ENCODE results near the gene RALY.

The RALY gene

DNA sequence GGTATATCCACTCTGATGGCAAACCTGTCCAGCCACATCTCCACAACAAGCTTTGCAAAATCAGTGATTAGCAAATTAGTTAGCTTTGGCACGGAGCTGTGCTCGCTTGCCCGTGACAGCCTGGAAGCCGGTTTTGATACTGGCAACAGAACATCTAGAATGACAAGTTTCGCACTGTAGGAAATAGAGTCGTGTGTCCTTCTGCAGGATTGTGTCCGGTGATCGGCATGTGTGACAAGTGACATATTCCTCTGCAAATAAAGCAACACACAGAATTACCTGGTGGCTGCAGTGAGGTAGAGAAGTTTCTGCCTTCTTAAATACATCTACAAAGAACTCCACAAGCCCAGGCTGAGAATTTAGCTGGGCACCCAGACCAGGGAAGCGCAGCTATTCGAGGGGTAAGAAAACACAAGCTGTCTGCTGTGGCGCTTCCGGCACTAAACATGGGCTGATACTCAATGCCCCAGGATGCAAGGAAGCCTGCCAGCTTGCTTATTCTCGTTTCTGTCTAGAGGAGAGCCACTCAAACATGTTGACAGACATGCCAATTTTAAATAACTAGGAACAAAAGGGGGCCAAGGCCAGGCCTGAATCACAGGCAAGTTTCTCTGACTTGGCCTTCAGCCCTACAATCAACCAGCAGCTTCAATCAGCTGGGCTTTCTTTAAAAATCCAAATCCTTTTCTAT lies 96.1 kb downstream of the RALY start:
- no peak overlapping the region for H3K4me2 ChIP-seq (ENCODE audit: low read length)
- no peak overlapping the region for H3K4me3 ChIP-seq (ENCODE audit: low read depth, low read length)
- H3K36me3 ChIP-seq (ENCODE audit: control insufficient read depth, insufficient read depth, low read length) = no peaks in the 10 kb centered on the region
- no peaks in the 10 kb centered on the region for H3K27me3 ChIP-seq (ENCODE audit: control insufficient read depth, insufficient read depth, low read length)
- H3K79me2 ChIP-seq = peaks cover 3% of the 10 kb centered on the region
- H3K4me1 ChIP-seq = peaks cover under 1% of the 10 kb centered on the region
- no peak overlapping the region for H3K9ac ChIP-seq
- no peak overlapping the region for H2AFZ ChIP-seq
- H3K9me3 ChIP-seq (ENCODE audit: control insufficient read depth, low read length) = no peaks in the 10 kb centered on the region
- no peak overlapping the region for H3K27ac ChIP-seq
- TF ChIP-seq, protein P1, sequence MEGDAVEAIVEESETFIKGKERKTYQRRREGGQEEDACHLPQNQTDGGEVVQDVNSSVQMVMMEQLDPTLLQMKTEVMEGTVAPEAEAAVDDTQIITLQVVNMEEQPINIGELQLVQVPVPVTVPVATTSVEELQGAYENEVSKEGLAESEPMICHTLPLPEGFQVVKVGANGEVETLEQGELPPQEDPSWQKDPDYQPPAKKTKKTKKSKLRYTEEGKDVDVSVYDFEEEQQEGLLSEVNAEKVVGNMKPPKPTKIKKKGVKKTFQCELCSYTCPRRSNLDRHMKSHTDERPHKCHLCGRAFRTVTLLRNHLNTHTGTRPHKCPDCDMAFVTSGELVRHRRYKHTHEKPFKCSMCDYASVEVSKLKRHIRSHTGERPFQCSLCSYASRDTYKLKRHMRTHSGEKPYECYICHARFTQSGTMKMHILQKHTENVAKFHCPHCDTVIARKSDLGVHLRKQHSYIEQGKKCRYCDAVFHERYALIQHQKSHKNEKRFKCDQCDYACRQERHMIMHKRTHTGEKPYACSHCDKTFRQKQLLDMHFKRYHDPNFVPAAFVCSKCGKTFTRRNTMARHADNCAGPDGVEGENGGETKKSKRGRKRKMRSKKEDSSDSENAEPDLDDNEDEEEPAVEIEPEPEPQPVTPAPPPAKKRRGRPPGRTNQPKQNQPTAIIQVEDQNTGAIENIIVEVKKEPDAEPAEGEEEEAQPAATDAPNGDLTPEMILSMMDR (IDR thresholded peaks at IDR 0.05) = no peak

DNA sequence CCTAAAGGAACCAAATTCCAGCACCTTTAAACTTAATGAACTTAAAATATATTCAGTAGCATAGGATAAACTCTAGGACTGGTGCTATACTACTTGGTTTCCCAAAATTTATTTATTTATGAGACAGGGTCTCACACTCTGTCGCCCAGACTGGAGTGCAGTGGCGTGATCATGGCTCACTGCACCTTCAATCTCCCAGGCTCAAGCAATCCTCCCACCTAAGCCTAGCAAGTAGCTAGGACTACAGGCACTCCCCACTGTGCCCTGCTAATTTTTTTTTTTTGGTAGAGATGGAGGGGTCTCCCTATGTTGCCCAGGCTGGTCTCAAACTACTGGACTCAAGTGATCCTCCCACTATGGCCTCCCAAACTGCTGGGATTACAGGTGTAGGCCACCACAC lies 96.9 kb downstream of the RALY start:
- no peaks in the 10 kb centered on the region for H3K36me3 ChIP-seq (ENCODE audit: control insufficient read depth, insufficient read depth, low read length)
- no peak overlapping the region for H2AFZ ChIP-seq
- H3K4me2 ChIP-seq (ENCODE audit: low read length) = no peak overlapping the region
- H3K27me3 ChIP-seq (ENCODE audit: control insufficient read depth, insufficient read depth, low read length) = no peaks in the 10 kb centered on the region
- no peaks in the 10 kb centered on the region for H3K79me2 ChIP-seq
- H3K9me3 ChIP-seq (ENCODE audit: control insufficient read depth, low read length) = no peaks in the 10 kb centered on the region
- H3K27ac ChIP-seq = no peak overlapping the region
- H3K4me3 ChIP-seq (ENCODE audit: low read depth, low read length) = no peak overlapping the region
- no peaks in the 10 kb centered on the region for H3K4me1 ChIP-seq
- no peak overlapping the region for H3K9ac ChIP-seq
- TF ChIP-seq, protein P1 (IDR thresholded peaks at IDR 0.05) = no peak

DNA sequence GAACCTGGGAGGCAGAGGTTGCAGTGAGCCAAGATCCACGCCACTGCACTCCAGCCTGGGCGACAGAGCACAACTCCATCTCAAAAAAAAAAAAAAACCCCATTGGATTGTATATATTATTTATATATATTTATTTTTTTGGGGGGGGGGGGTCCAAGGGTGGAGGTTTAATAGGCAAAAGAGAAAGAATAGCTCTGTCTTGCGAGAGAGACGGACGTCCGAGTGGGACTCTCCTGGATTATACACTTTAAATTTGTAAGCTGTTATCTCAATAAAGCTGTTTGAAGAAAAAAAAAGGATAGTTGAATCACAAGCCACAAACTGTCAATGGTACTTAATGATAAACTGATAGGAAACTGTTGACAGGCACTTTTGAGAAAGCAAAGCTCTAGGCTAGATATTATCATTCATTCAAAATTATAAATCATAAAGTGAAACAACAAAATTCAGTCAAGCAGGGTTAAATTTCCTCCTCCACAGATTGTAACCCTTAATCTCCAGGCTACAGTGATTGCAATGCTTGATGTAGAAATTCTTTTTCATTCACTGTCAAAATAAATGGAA lies 98.0 kb downstream of the RALY start:
- Histone ChIP-seq H2AFZ (no peak overlapping the region), H3K36me3 (ENCODE audit: control insufficient read depth, insufficient read depth, low read length) (no peaks in the 10 kb centered on the region), H3K4me2 (ENCODE audit: low read length) (no peak overlapping the region), H3K79me2 (no peaks in the 10 kb centered on the region), H3K9me3 (ENCODE audit: control insufficient read depth, low read length) (no peaks in the 10 kb centered on the region), H3K27me3 (ENCODE audit: control insufficient read depth, insufficient read depth, low read length) (no peaks in the 10 kb centered on the region), H3K27ac (no peak overlapping the region), H3K4me1 (no peaks in the 10 kb centered on the region), H3K9ac (no peak overlapping the region), H3K4me3 (ENCODE audit: low read depth, low read length) (no peak overlapping the region)
- TF ChIP-seq, protein P1 (IDR thresholded peaks at IDR 0.05) = no peak

DNA sequence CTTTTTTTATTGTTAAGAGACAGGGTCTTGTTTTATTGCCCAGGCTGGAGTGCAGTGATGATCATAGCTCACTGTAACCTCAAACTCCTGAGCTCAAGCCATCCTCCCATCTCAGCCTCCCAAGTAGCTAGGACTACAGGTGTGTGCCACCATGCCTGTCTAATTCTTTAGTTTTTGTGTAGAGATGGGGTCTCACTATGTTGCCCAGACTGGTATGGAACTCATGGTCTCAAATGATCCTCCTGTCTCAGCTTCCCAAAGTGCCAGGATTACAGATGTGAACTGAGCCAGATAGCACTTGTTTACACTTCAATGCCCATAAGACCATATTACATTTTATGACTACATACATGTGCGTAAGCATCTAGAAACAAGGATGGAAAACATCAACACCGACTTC lies 100.2 kb downstream of the RALY start:
- no peak overlapping the region for H3K4me2 ChIP-seq (ENCODE audit: low read length)
- H3K9me3 ChIP-seq (ENCODE audit: control insufficient read depth, low read length) = no peaks in the 10 kb centered on the region
- H3K36me3 ChIP-seq (ENCODE audit: control insufficient read depth, insufficient read depth, low read length) = no peaks in the 10 kb centered on the region
- H3K27ac ChIP-seq = no peak overlapping the region
- no peak overlapping the region for H3K4me3 ChIP-seq (ENCODE audit: low read depth, low read length)
- TF ChIP-seq, protein P1 (IDR thresholded peaks at IDR 0.05) = no peak
- no peaks in the 10 kb centered on the region for H3K27me3 ChIP-seq (ENCODE audit: control insufficient read depth, insufficient read depth, low read length)
- H3K4me1 ChIP-seq = no peaks in the 10 kb centered on the region
- no peak overlapping the region for H3K9ac ChIP-seq
- no peak overlapping the region for H2AFZ ChIP-seq
- H3K79me2 ChIP-seq = no peaks in the 10 kb centered on the region

DNA sequence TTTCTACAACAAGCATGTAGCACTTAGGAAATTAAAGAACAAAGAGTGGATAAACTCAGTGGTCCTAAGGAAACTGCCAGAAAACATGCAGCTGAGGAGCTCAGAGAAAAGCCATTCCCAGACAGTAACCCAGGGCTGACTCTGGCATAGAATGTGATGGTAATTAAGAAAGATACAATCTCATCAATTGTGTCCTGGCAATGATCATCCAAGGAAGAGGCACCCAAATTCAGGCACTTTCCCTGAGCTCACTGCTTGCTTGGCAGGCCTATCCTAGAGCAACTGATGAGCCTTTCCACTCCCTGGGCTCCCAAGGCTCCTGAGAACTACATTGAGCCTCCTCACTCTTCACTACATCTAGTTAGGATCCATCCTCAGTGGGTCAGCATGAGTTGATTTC lies 102.1 kb downstream of the RALY start:
- H3K9ac ChIP-seq = no peak overlapping the region
- H3K36me3 ChIP-seq (ENCODE audit: control insufficient read depth, insufficient read depth, low read length) = no peaks in the 10 kb centered on the region
- no peak overlapping the region for H3K4me2 ChIP-seq (ENCODE audit: low read length)
- H3K4me1 ChIP-seq = no peaks in the 10 kb centered on the region
- no peaks in the 10 kb centered on the region for H3K79me2 ChIP-seq
- no peak overlapping the region for H3K4me3 ChIP-seq (ENCODE audit: low read depth, low read length)
- TF ChIP-seq, protein P1 (IDR thresholded peaks at IDR 0.05) = no peak
- no peak overlapping the region for H2AFZ ChIP-seq
- H3K9me3 ChIP-seq (ENCODE audit: control insufficient read depth, low read length) = no peaks in the 10 kb centered on the region
- H3K27me3 ChIP-seq (ENCODE audit: control insufficient read depth, insufficient read depth, low read length) = no peaks in the 10 kb centered on the region
- no peak overlapping the region for H3K27ac ChIP-seq

All from parathyroid adenoma (tissue), 2 donors.